H9 (cell line): ENCODE data around the gene PCDHGA10. TPM values are rescaled to one million over a fixed set of nuclear protein-coding genes. Genes with fewer than 3 reads are reported as not detected.

Experiments
- DNase-seq: peaks from one replicate; pipeline ENCODE4 v3.0.0-alpha.2; 2017
- H2AFZ ChIP-seq: one replicate; pipeline ENCODE4 v1.6.1; 2013; ENCODE audit warnings: mild to moderate bottlenecking, low read length, control low read depth, moderate library complexity
- H2AK5ac ChIP-seq: 2 replicates; pipeline ENCODE4 v1.6.1; 2013; ENCODE audit warnings: low read length, control low read depth, mixed read lengths; ENCODE audit not compliant: insufficient read length
- H2BK120ac ChIP-seq: one replicate; pipeline ENCODE4 v1.6.1; 2013; ENCODE audit warnings: low read depth, mild to moderate bottlenecking, low read length, control low read depth, inconsistent platforms; ENCODE audit not compliant: poor library complexity, severe bottlenecking
- H2BK12ac ChIP-seq: 2 replicates; pipeline ENCODE4 v1.6.1; 2013; ENCODE audit warnings: low read length, control low read depth, mixed read lengths, low read depth; ENCODE audit not compliant: insufficient read length
- H2BK15ac ChIP-seq: 2 replicates; pipeline ENCODE4 v1.6.1; 2013; ENCODE audit warnings: low read depth, low read length, control low read depth
- H2BK20ac ChIP-seq: one replicate; pipeline ENCODE4 v1.6.1; 2013; ENCODE audit warnings: low read depth, mild to moderate bottlenecking, low read length, control low read depth, inconsistent platforms; ENCODE audit not compliant: poor library complexity, severe bottlenecking
- H2BK5ac ChIP-seq: 2 replicates; pipeline ENCODE4 v1.6.1; 2013; ENCODE audit warnings: low read length, control low read depth, mixed read lengths; ENCODE audit not compliant: insufficient read length
- H3K14ac ChIP-seq: 2 replicates; pipeline ENCODE4 v1.6.1; 2013; ENCODE audit warnings: low read length, control low read depth; ENCODE audit not compliant: insufficient read depth
- H3K18ac ChIP-seq: 2 replicates; pipeline ENCODE4 v1.6.1; 2013; ENCODE audit warnings: low read depth, mild to moderate bottlenecking, mixed read lengths, low read length, control low read depth; ENCODE audit not compliant: insufficient read length
- H3K23ac ChIP-seq: 2 replicates; pipeline ENCODE4 v1.6.1; 2013; ENCODE audit warnings: low read length, control low read depth, mixed read lengths, low read depth; ENCODE audit not compliant: insufficient read length
- H3K23me2 ChIP-seq: 2 replicates; pipeline ENCODE4 v1.6.1; 2013; ENCODE audit warnings: low read depth, mild to moderate bottlenecking, mixed read lengths, low read length, control low read depth; ENCODE audit not compliant: insufficient read length, poor library complexity, severe bottlenecking
- H3K27ac ChIP-seq: 2 replicates; pipeline ENCODE4 v1.5.1; 2013; ENCODE audit warnings: low read length, control low read depth, mixed read lengths, low read depth; ENCODE audit not compliant: insufficient read length
- H3K27me3 ChIP-seq: 2 replicates; pipeline ENCODE4 v1.6.1; 2013; ENCODE audit warnings: low read length, control low read depth, inconsistent platforms; ENCODE audit not compliant: insufficient read depth
- H3K4ac ChIP-seq: 2 replicates; pipeline ENCODE4 v1.6.1; 2013; ENCODE audit warnings: low read depth, mild to moderate bottlenecking, control low read depth, inconsistent platforms, low read length, moderate library complexity
- H3K4me1 ChIP-seq: 2 replicates; pipeline ENCODE4 v1.6.1; 2013; ENCODE audit warnings: low read length, control low read depth, inconsistent platforms; ENCODE audit not compliant: insufficient read depth
- H3K4me2 ChIP-seq: 2 replicates; pipeline ENCODE4 v1.6.1; 2013; ENCODE audit warnings: low read length, control low read depth, mixed read lengths; ENCODE audit not compliant: insufficient read length, insufficient read depth
- H3K56ac ChIP-seq: 2 replicates; pipeline ENCODE4 v1.6.1; 2013; ENCODE audit warnings: low read depth, mild to moderate bottlenecking, mixed read lengths, low read length, control low read depth; ENCODE audit not compliant: insufficient read length
- H3K79me1 ChIP-seq: 2 replicates; pipeline ENCODE4 v1.6.1; 2013; ENCODE audit warnings: low read depth, mild to moderate bottlenecking, moderate library complexity, low read length, control low read depth, inconsistent platforms; ENCODE audit not compliant: insufficient read depth, poor library complexity, severe bottlenecking
- H3K79me2 ChIP-seq: 2 replicates; pipeline ENCODE4 v1.6.1; 2013; ENCODE audit warnings: low read length, control low read depth, inconsistent platforms; ENCODE audit not compliant: insufficient read depth
- H3K9ac ChIP-seq: 2 replicates; pipeline ENCODE4 v1.6.1; 2013; ENCODE audit warnings: low read length, control low read depth, mixed read lengths; ENCODE audit not compliant: insufficient read length; ENCODE audit errors: extremely low read depth
- H3K9me3 ChIP-seq: one replicate; pipeline ENCODE4 v1.6.1; 2013; ENCODE audit warnings: low read depth, low read length, inconsistent platforms; ENCODE audit not compliant: control insufficient read depth
- H3T11ph ChIP-seq: one replicate; pipeline ENCODE4 v1.6.1; 2013; ENCODE audit warnings: mild to moderate bottlenecking, low read length, control low read depth, inconsistent platforms
- H4K20me1 ChIP-seq: one replicate; pipeline ENCODE4 v1.6.1; 2013; ENCODE audit not compliant: control insufficient read depth, insufficient read length, insufficient read depth
- H4K5ac ChIP-seq: 2 replicates; pipeline ENCODE4 v1.6.1; 2013; ENCODE audit warnings: low read depth, mild to moderate bottlenecking, mixed read lengths, low read length, control low read depth; ENCODE audit not compliant: insufficient read length
- H4K8ac ChIP-seq: replicated peaks from 2 replicates; pipeline ENCODE4 v1.6.1; 2013; ENCODE audit warnings: low read length, control low read depth, mixed read lengths, low read depth; ENCODE audit not compliant: insufficient read length
- H4K91ac ChIP-seq: 2 replicates; pipeline ENCODE4 v1.6.1; 2013; ENCODE audit warnings: low read depth, mild to moderate bottlenecking, moderate library complexity, mixed read lengths, low read length, control low read depth; ENCODE audit not compliant: insufficient read length
- H3K27ac Mint-ChIP-seq, 3 experiments: 2 replicates in 2 of 3; 3 replicates in 1 of 3; pipeline ENCODE4 v1.8.0; 2020 to 2021; ENCODE audit warnings: mixed read lengths in 3 of 3, mild to moderate bottlenecking in 1 of 3, moderate library complexity in 1 of 3
- H3K27me3 Mint-ChIP-seq: 2 replicates; pipeline ENCODE4 v1.8.0; 2021; ENCODE audit warnings: low read depth, mild to moderate bottlenecking, moderate library complexity, mixed read lengths
- H3K36me3 Mint-ChIP-seq, 3 experiments: 2 replicates in 2 of 3; 3 replicates in 1 of 3; pipeline ENCODE4 v1.8.0; 2020 to 2021; ENCODE audit warnings: low read depth in 3 of 3, mixed read lengths in 3 of 3; ENCODE audit not compliant: insufficient read depth in 1 of 3
- H3K4me1 Mint-ChIP-seq, 2 experiments: 2 replicates each; pipeline ENCODE4 v1.8.0; 2020; ENCODE audit warnings: mixed read lengths in 2 of 2
- H3K4me3 Mint-ChIP-seq, 2 experiments: 2 replicates in 1 of 2; 3 replicates in 1 of 2; pipeline ENCODE4 v1.8.0; 2020 to 2021; ENCODE audit warnings: mild to moderate bottlenecking in 2 of 2, mixed read lengths in 2 of 2, moderate library complexity in 1 of 2
- H3K9me3 Mint-ChIP-seq, 2 experiments: 2 replicates in 1 of 2; 3 replicates in 1 of 2; pipeline ENCODE4 v1.8.0; 2020; ENCODE audit warnings: mild to moderate bottlenecking in 2 of 2, mixed read lengths in 2 of 2, moderate library complexity in 1 of 2
- CTCF ChIP-seq: fragments of 200-600 bp; sonication (generic); conservative IDR thresholded peaks from 3 replicates; pipeline ENCODE4 v1.8.0; 2021; ENCODE audit warnings: antibody characterized with exemption, mild to moderate bottlenecking
- WGBS: extraction: QIAGEN DNeasy Blood & Tissue Kit; methylation state at CpG from one replicate; pipeline ENCODE4 v1.1.7; 2013; ENCODE audit warnings: missing lambda C conversion rate, low lambda C conversion rate, mixed read lengths; ENCODE audit not compliant: insufficient read length; ENCODE audit errors: extremely low coverage; 5-methylcytosine and 5-hydroxymethylcytosine counted together
- total RNA-seq: library from RNA; stranded (reverse); gene quantifications from 2 replicates; pipeline ENCODE4 v1.2.1, GENCODE V29; 2021

Gene PCDHGA10
- total RNA-seq, 1 experiment from 2014 or later, result 15.1 TPM

- no peak overlapping the region for H4K8ac ChIP-seq
- H4K20me1 ChIP-seq, result no peaks in the 10 kb centered on the region
- no peak overlapping the region for H4K91ac ChIP-seq
- no peaks in the 10 kb centered on the region for H3K79me1 ChIP-seq
- no peaks in the 10 kb centered on the region for H3K79me2 ChIP-seq
- no peak overlapping the region for H2BK15ac ChIP-seq
- Mint-ChIP-seq H3K36me3 (peaks cover 36 to 48% (median 46%) of the 10 kb centered on the region in 3 experiments), H3K4me3 (no peak overlapping the region), H3K4me1 (no peaks in the 10 kb centered on the region), H3K27ac (no peak overlapping the region), H3K9me3 (peaks cover 59 to 61% of the 10 kb centered on the region in 2 experiments), H3K27me3 (peaks cover 9% of the 10 kb centered on the region)
- H2BK5ac ChIP-seq, result no peak overlapping the region
- H3K27ac ChIP-seq, result no peak overlapping the region
- no peak overlapping the region for H3K9ac ChIP-seq
- DNase-seq, result no peak
- H3T11ph ChIP-seq, result no peak overlapping the region
- H2BK20ac ChIP-seq, result no peak overlapping the region
- H3K18ac ChIP-seq, result no peak overlapping the region
- no peak overlapping the region for H2AK5ac ChIP-seq
- H2AFZ ChIP-seq, result no peak overlapping the region
- no peak overlapping the region for H3K4ac ChIP-seq
- no peak overlapping the region for H3K23ac ChIP-seq
- no peak overlapping the region for H3K14ac ChIP-seq
- no peaks in the 10 kb centered on the region for H3K4me1 ChIP-seq
- H4K5ac ChIP-seq, result no peak overlapping the region
- TF ChIP-seq CTCF, result no peak
- no CpG with 5 or more reads among the region's 69 CpGs for WGBS
- H3K23me2 ChIP-seq, result no peaks in the 10 kb centered on the region
- no peak overlapping the region for H3K56ac ChIP-seq
- no peak overlapping the region for H3K4me2 ChIP-seq
- H3K9me3 ChIP-seq, result peaks cover 34% of the 10 kb centered on the region
- H3K27me3 ChIP-seq, result no peaks in the 10 kb centered on the region
- no peak overlapping the region for H2BK12ac ChIP-seq
- no peak overlapping the region for H2BK120ac ChIP-seq
Measured at GRCh38 chr5:141371572-141372475, 41.0 kb upstream of the PCDHGA10 start.
